Stimulated activated CD4-positive, alpha-beta T cell treated with anti-CD3 and anti-CD28 coated beads, TNF-alpha, amount 100 ng/mL, for 1 hour (primary cell): Measurements from ENCODE around the gene PHF21B.

Experiments
- DNase-seq, 3 donors: peaks; one replicate each; pipeline ENCODE4 v3.0.0-alpha.2; 2020; ENCODE audit warnings: low read depth in 3 of 3, low spot score in 1 of 3

PHF21B gene

DNA sequence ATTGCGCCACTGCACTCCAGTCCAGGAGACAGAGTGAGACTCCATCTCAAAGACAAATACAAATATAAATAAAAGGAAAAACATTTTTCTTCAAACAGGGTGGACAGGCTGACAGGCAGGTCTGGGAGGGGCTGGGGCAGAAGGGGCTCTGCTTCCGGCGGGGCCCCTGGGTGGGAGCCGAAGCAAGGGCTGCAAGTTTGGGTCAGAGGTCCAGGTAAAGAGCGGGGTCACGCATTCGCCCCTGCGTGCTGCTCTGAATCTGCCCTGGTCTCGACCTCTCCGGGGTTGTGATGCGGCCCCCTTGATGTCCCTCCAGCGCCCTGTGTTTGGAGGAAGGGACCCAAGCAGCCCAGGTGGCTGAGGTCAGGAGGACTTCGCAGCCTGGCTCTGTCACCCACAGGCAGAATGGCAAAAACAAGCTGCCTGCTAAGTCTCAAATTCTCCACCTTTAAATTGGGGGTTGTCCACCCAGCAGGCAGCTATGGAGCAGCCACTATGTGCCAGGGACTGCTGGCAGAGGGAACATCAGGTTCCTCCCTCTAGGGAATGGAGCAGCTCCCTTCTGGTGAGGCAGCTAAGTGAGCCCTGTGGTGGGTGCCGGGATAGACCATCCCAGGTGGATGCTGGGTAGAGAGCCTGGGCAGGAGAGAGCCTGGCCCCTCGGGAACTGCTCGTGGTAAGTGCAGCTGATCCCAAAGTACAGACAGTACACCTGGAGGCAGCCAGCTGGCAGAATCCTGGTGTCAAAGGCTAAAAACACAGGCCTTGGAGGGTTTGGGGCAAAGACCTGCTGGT lies 10.3 kb upstream of the PHF21B start:
- no peak for DNase-seq

DNA sequence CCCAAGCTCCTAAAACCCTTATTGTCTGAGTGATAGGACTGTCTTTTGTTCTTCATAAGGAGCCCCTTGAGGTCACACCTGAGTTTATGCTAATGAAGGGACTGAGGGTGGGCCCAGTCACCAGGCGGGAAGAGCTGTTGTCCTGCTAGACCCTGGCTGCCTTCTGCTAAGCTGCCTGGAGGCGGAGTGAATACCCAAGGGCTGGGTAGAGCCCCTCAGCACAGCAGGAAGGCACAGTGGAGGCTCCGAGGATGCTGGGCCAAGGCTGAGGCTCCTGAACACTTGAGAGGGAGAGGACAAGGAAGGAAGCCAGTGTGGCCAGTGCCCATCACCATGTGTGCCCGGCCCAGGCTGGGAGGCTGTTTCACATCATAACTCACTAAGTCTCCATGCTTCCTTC lies 4.8 kb upstream of the PHF21B start:
- DNase-seq: no peak

DNA sequence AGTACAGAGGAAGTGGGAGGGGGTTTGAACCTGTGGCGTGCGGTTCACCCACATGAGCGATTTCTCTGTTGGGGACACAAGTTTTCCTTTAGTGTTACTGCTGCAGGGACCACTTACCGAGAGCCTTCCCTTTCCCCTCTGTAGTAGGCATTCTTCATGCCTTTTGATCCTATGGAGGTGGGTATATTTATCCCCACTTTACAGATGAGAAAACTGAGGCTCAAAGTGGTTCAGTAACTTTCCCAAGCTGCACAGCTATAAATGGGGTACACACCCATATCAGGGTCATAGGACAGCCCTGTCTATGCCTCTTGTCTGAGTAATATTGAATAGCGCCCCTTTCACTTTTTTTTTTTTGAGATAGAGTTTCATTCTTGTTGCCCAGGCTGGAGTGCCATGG lies 3.3 kb upstream of the PHF21B start:
- no peak for DNase-seq

DNA sequence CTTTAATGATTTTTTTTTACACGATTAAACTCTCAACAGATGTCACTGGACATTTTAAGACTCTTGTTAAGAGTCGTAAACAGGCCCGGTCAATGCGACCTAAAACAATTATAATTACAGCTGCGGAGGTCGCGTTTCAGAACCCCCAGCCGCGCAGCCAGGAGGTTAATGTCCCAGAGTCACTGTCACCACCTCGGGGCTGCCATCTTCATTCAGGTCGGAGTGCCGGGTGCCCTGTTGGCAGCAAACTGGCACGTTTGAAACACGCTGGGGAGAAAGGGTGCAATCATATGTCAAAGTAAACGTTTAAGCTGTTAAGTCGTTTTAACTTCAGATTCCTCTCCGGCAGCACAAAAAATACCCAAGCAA lies 711 bp upstream of the PHF21B start:
- DNase-seq: no peak

DNA sequence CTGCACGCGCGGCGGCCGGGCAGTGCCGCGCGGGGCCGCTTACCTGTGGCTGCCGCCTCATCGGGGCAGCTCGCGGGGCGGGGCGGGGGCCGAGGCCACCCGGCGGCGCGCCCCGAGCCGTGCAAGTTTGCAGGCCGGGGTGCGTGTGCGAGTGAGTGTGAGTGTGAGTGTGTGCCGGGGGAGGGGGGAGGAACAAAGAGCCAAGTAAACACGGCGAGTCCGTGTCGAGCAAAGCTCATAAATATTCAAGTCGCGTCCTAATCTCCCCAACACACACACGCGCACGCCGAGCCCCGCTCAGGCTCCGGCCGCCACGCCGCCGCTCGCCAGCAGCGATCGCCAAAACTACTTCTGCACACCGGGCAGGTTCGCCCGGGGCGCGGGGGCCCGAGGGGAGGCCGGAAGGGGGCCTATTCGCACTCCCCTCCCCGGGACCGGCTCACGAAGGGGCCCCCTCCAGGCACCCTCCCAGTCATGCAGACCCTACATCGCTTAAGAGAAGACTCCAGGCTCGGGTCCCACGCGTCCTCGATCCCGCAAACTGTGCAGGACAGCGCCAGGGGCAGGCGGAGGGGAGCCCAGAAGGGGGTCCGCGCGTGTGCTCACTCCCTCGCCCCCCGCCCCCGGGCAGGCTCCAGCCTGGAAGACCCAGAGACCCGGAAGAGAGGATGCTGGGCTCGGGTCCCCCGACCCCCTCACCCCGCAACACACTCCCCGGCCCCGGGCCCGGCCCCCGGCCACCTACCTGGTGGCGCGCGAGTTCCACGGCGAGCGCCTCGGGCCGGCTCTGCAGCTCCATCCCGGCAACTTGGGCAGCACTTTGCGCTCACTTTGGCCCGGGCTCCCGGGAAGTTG lies 827 bp downstream of the PHF21B start:
- DNase-seq: no peak

DNA sequence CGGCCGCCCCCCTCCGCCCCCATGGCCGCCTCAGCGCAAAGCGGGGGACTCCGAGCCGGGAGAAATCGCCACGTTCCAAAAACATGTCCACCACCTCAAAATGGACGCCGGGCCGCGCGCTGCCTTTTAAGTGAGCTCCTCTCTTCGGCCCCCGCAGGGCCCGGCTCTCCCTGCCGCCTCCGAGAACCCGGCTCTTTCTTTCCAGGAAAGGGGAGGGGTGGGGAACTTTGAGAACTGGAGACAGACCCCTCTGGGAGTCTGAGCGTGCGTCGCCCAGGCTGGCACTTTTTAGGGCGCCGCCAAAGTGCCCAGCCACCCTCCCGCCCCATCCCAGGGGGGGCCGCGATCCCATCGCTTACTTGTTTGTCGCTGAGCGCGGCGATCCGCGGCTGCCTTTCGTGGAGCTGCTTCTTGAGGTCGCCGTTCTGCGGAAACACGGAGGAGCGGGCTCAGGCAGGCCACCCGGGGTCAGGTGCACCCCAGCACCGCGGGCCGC lies 1.6 kb downstream of the PHF21B start:
- DNase-seq: no peak

DNA sequence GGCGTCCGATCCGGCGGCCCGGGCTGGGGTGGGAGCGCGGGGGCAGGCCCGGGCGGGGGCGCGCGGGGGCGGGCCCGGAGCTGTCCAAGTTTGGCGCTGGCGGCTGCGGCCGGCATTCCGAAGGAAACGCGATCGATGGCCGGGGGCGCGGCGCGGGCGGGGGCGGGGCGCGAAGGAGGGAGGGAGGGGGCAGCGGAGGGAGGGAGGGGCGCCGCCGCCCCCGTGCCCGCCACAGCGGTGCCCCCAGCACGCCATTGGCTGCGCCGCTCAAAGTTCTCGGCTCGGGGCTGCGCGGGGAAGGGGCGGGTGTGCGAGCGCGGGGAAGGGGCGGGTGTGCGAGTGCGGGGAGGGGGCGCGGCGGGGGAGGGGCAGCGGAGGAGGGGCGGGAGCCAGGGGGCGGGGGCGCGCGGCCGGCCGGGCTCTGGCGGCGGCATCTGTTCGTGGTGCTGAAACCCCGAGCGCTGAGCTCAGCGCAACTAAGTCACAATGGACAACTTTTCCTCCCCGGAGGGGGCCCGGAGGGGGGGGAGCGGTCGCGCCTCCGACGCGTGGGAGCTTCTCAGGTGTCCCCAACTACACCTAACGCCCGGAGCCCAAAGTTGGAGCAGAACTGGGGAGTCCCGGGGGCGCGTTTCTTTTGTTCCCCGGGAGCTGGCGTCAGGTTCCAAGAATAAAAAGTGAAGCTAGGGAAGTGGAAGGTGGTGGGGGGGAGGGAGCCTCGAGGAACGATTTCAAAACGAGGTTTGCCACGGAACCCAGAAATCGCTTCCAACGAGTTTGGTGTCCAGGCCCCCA lies 2.2 kb downstream of the PHF21B start:
- DNase-seq: no peak

DNA sequence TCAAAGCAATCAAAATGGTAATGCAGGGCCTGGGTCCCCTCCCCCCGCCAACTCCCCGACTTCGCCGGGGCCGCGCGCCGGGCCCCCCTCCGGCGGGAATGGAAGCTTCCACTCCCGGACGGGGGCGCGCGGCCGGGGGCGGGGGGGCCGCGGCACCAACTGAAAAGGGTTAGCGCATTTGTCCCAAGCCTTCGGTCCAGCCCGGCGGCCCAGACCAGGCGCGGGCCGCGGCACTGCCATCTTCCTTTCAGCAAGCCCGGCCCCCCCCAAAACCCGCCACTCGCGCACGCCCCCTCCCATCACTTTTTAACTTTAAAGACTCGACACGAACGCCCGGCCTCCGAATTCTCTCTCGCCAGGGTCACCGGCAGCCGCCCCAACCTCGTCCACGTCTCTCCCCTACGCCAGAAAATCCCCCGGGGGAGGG lies 2.8 kb downstream of the PHF21B start:
- no peak for DNase-seq

DNA sequence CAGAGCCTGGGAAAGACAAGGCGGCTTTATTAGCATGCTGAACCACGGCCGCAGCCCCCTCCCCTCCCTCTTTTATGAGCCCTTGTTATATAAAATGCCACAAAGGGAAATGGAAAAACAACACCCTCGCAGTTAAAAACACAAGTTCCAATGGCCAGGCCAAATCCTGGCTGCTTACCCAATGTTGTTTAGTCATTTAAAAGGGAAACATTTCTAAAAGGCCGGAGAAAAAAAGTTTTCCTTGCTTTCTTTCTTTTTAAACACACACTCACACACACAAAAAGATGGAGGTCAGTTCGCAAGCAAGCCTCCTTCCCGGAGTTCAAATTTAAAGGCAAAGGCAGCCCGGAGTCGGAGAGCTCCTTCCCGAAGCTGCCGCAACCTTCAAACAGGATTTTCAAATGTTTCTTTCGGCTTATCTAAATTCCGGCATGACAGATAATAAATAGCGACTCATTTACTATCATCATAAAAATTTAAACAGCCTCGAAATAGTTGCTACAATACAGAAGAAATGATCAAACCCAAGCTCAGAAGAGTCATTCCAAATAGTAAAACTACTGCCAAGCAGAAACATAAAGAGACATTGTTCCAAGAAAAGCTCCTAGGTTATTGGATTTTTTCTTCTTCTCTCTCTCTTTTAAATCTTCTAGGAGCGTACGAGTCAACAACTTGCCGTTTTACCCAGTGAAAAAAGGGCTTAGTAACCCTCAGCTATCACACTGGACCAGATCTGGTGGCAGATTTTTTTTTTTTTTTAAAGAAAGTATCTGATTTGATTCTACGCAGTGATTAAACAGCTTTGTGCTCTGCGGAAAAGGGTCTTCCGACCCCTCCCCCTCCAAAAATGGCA lies 3.5 kb downstream of the PHF21B start:
- DNase-seq: no peak

DNA sequence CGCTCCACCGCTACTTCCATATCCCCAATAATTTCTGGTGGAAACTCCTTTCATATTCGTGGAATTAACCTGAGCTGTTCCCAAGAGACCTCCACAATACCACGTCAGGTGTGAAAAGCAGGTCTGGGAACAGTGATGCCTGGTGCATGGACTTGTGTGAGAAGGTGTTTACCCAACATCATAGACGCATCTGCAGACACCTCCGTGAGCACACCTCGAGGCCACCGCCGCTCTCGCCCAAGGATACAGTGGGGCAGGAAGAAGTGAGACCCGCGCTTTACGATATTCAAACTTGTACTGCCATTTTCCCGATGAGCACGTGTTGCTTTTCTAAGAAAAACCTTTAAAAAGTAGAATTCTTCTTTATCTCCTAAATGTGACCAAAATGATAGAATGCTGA lies 8.2 kb downstream of the PHF21B start:
- no peak for DNase-seq

DNA sequence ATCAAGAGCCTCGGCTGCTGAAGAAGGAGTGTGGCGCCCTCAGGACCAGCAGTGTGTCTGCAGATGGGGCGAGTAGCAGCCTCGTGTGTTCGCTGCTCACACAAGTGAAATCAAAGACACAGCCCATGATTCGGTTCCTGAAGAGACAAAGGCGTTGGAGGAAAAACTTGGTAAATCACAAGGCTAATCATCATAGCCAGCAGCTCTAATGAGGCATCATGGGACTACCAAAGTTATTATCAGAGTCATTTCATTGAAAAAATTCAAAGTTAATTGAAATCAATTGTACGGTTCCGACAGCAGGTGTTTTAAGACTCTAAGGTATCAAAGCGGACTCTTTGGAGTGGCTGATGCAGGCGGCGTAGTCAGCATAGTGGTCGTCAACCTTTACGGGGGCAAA lies 9.5 kb downstream of the PHF21B start:
- DNase-seq: no peak

DNA sequence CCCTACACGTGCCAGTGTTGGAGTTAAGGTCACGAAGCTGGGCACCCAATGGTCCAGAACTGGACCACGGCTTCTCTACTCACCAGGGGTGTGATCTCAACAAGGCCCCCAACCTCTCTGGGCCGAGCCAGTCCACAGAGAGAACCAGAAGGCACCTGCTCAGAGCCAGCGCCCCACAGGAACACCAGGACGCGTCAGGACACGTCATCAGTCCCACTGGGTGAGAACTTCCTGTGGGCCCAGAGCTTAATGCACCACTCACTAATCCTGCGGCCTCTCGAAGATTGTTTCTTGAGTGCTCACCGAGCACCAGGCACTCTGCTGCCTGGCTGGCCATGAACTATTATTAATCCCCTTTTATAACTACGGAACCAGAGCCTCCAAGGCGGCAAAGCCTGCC lies 10.1 kb downstream of the PHF21B start:
- DNase-seq: no peak

DNA sequence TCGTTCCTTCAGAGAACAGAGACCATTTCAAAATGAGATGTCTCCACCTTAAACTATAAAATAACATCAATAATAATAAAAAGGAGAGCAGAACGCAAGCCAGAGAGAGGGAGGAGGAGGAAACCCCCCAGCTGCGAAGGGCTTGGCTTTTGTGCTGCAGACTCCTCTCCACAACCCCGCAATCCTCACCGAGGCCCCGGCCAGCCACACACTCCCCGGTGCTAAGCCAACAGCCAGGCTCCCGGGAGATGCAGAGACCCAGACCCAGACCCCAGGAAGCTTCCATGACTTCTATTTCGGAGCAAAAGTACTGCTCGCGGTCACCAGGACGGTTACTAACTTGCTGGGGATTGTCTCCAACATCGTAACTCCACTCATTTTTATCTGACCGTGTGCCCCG lies 10.6 kb downstream of the PHF21B start:
- no peak for DNase-seq

DNA sequence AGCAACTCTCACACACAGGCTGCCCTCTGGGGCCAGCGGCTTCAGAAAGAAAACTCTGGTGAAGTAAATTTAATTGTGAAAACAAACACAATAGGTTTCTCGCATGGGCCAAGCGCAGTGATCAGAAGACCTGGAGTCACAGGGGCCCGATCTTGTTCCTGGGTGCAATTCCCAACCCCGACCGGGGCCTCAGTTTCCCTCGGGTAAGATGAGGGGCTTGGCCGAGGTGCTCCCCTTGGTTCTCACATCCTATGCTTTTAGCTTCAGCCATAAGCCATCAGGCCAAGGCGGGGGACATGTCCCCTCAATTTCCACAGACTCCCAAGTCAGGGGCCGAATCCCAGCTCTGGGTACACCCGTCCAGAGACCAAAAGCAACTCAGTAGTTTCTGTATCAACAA lies 11.5 kb downstream of the PHF21B start:
- DNase-seq: no peak

DNA sequence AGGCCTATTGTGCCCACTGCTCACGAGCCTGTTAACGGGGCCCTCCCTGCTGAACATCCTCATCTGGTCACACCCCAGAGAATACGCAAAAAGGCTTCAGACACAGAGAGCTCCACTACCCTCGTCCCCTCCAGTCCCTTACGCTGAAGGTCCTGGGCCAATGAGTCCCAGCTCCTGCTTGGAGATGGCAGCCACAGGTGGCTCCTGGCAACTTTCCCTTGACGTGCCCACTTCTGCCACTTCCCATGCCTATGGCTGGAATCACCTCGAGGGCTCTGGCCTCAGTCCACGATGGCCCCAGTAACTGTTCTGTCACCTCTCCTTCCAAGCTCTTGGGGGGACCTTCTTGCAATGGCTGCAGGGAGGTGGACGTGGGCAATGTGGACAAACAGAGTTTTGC lies 12.7 kb downstream of the PHF21B start:
- DNase-seq: no peak

DNA sequence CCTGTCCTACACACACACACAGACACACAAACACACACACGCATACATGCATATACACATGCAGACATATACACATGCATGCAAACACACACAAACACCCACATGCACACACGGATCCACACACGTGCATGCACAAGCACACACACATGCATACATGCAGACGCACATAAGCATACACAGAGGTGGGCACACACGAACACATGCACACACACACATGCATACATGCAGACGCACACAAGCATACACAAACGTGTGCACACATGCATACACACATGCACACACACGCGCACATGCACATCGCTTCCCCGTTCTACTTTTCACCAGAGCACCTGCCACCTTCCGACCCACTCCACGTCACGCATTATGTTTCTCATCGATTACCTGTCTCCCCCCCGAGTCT lies 13.2 kb downstream of the PHF21B start:
- DNase-seq: no peak

DNA sequence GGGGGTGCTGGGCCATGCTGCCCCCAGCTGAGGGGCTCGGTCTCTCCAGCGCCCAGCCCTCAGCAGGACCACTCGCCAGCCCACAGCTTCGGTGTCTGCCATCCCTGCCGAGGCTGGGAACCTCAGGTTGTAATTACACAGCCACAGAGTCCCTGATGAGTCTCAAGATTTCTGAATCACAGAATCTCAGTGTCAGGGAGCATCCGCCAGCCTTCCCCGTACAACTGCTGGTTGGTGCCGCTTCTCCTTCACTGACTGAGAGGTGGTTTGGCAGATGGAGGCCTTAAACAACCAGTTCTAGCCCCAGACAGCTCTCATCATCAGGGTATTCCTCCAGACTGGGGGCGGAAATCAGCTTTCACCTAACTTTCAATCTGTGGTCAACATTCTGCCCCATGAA lies 13.7 kb downstream of the PHF21B start:
- DNase-seq: no peak

DNA sequence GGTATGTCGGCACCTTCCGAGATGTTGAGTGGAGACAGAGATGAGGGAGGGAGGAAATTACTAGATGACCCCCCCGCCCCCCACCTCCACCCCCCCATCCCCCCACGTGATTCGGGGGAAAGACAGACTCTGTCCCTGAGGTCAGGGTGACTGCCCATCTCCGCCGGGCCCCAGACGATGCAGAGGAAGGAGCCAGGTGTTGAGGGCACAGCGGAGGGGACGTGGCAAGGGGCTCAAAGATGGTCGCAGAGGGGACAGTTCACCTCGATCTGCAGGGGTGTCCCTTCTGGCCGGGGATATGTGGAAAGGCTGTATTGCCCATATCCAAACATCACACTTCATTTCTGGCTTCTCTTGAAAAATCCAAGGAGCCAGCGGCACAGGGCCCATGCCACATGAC lies 14.1 kb downstream of the PHF21B start:
- no peak for DNase-seq

DNA sequence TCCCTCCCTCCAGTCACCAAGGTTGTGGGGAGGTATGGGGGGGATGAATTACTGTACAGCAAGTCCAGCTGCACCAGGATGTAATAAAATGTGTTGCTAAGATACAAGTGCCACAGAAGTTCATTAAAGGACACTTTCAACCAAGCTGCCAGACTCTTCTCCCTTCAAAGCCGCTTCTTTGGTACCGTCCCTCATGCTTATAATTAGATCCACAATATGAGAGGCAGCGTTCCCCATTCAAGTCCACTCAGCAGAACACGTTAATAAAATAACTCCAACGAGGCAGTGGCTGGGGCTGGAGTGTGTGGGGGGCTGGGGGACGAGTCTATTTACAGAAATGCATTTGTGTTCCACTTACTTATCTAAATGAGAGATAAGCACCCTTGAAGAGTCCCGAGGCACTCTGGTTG lies 14.7 kb downstream of the PHF21B start:
- no peak for DNase-seq

DNA sequence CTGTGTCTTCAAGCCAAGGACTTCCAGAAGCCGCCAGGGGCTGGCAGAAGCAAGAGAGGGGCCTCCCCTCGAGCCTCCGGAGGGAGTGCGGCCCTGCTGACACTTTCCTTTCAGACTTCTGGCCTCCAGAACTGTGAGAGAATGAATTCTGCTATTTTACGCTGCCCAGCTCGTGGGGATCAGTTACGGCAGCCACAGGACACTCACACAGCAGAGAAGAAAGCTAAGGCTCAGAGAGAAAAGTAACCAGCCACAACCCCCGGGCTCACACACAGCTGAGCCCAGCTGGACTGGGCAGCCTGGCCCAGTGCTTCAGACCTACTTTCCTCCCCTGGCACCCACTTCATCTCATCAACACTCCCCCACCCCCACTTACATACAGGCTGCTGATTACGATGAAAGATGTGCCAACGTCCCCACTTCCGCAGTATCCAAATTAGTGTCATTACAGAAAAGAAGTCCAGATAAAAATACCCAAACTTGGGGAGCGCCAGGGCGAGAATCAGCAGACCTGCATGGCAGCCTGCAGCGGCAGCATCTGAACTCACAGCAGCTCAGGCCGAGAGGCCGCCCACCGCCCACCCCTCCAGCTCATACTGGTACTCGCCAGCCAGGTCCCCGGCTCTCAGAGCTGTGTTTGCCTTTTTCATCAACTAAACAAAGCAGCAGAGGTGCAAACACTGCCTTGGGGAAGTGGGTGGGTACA lies 15.3 kb downstream of the PHF21B start:
- DNase-seq: no peak
